ENCODE data around the gene PSMD1. TPM values are rescaled to one million over a fixed set of nuclear protein-coding genes. Genes with fewer than 3 reads are reported as not detected.

The PSMD1 gene
- total RNA-seq = 157 and 184 TPM in 2 replicates

GRCh38 chr2:231056453-231057416 lies at the start of gene PSMD1:
Gene PSMD1 (plus strand): TSS chr2:231056867. CDS start chr2:231057026, 159 bp downstream.

GRCh38 chr2:231037202-231037730 lies 19.4 kb upstream of the PSMD1 start, which contains the start of gene C2orf72:
Gene C2orf72 (plus strand): TSS chr2:231037523. CDS start chr2:231037566, 43 bp downstream.

GRCh38 chr2:231124838-231125568 lies 68.3 kb downstream of the PSMD1 start, which contains the start of gene HTR2B:
Gene HTR2B (minus strand): TSS chr2:231125042. CDS start chr2:231123764, 1,278 bp downstream.

GRCh38 chr2:231198291-231199173 lies 141.9 kb downstream of the PSMD1 start, which contains the start of gene ARMC9:
Gene ARMC9 (plus strand): TSS chr2:231198631. CDS start chr2:231206239, 7,608 bp downstream.

Other genes starting within 250 kb of the PSMD1 start
- 3.8 and 13.0 TPM in 2 replicates for gene ITM2C, start 191.9 kb upstream of the PSMD1 start, total RNA-seq
- gene GPR55, start 131.6 kb upstream of the PSMD1 start, total RNA-seq = not detected in 2 replicates
- not detected in 2 replicates for gene SPATA3, start 60.7 kb upstream of the PSMD1 start, total RNA-seq
- 0.19 TPM in 1 of 2 replicates, not detected in the other for gene C2orf72, start 19.3 kb upstream of the PSMD1 start, total RNA-seq
- gene HTR2B, start 68.2 kb downstream of the PSMD1 start, total RNA-seq = 0.09 and 1.2 TPM in 2 replicates
- gene ARMC9, start 141.8 kb downstream of the PSMD1 start, total RNA-seq = 19.6 and 26.1 TPM in 2 replicates

All from endothelial cell of coronary artery (primary cell).